Measurements from ENCODE around the gene THOC2.
A peak's percentile ranks its signal among the peaks of the same experiment; 100 is the strongest.
"Not testable (repeated sequence)": the region's sequence is repeated elsewhere in the genome, so short reads cannot be mapped to it uniquely, and the experiment has no call there.

Gene THOC2

GRCh38 chrX:123764967-123765871, 32.4 kb upstream of the THOC2 start:
- TF ChIP-seq CTCF (conservative IDR thresholded peaks at IDR 0.05; ENCODE audit: low read length) = no peak
- peak; percentile 86 for DNase-seq (ENCODE audit: low read depth)
- H3K4me3 ChIP-seq (ENCODE audit: low read length) = peak overlapping the region; percentile 57

GRCh38 chrX:123759849-123760248, 27.0 kb upstream of the THOC2 start:
- not testable (repeated sequence) for H3K4me3 ChIP-seq (ENCODE audit: low read length); DNase-seq (ENCODE audit: low read depth)

GRCh38 chrX:123757794-123758193, 24.9 kb upstream of the THOC2 start:
- not testable (repeated sequence) for H3K4me3 ChIP-seq (ENCODE audit: low read length); DNase-seq (ENCODE audit: low read depth)

GRCh38 chrX:123756320-123756719, 23.5 kb upstream of the THOC2 start:
- TF ChIP-seq CTCF (conservative IDR thresholded peaks at IDR 0.05; ENCODE audit: low read length) = no peak
- DNase-seq (ENCODE audit: low read depth) = peak; percentile 75
- no peak overlapping the region for H3K4me3 ChIP-seq (ENCODE audit: low read length)

- no peak for DNase-seq (ENCODE audit: low read depth)
- no peak overlapping the region for H3K4me3 ChIP-seq (ENCODE audit: low read length)
- no peak for TF ChIP-seq CTCF (conservative IDR thresholded peaks at IDR 0.05; ENCODE audit: low read length)
Measured at GRCh38 chrX:123755107-123755506, 22.3 kb upstream of the THOC2 start.

GRCh38 chrX:123753656-123754350, 21.0 kb upstream of the THOC2 start:
- H3K4me3 ChIP-seq (ENCODE audit: low read length) = no peak overlapping the region
- DNase-seq (ENCODE audit: low read depth) = no peak
- TF ChIP-seq CTCF (conservative IDR thresholded peaks at IDR 0.05; ENCODE audit: low read length) = no peak

- no peak for TF ChIP-seq CTCF (conservative IDR thresholded peaks at IDR 0.05; ENCODE audit: low read length)
- H3K4me3 ChIP-seq (ENCODE audit: low read length) = no peak overlapping the region
Measured at GRCh38 chrX:123749643-123750042, 16.8 kb upstream of the THOC2 start.

GRCh38 chrX:123745511-123745910, 12.7 kb upstream of the THOC2 start:
- H3K4me3 ChIP-seq (ENCODE audit: low read length) = no peak overlapping the region
- no peak for TF ChIP-seq CTCF (conservative IDR thresholded peaks at IDR 0.05; ENCODE audit: low read length)
- no peak for DNase-seq (ENCODE audit: low read depth)

More at GRCh38 chrX:123749643-123750042, 16.8 kb upstream of the THOC2 start:
- DNase-seq (ENCODE audit: low read depth) = peak; percentile 55

Measured in AG10803 (cell line).